Stimulated activated CD4-positive, alpha-beta T cell treated with anti-CD3 and anti-CD28 coated beads, Interleukin-2, amount 100 ng/mL, for 24 hours (primary cell): Measurements from ENCODE around the gene MASTL.
"Not testable (repeated sequence)": the region's sequence is repeated elsewhere in the genome, so short reads cannot be mapped to it uniquely, and the experiment has no call there.

Experiments used
- DNase-seq, 2 donors: peaks; one replicate each; pipeline ENCODE4 v3.0.0-alpha.2; 2020

Gene MASTL

DNA sequence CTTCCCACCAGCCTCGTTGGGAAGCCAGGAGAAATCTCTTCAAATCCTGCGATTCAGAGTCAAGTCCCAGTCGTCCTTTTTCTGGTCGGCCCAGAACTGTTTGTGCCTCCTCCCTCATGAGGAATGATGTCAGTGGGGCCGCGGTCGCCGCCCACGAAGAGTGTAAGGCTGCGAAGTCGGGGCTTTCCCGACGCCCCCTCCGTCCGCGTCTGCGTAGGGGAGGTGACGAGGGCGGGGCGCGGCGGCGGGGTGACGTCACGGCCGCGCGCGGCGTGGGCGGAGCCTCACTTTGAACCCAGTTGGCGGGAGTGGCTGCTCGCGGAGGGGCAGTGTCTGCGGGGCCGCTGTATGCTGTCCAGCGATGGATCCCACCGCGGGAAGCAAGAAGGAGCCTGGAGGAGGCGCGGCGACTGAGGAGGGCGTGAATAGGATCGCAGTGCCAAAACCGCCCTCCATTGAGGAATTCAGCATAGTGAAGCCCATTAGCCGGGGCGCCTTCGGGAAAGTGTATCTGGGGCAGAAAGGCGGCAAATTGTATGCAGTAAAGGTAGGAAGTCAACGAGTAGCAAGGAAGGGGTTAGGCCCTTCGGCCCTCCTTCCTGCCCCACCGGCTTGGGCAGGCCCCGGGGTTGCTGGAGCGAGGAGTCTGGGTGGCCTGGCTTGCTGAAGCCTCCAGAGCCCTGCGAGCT, at the start of gene MASTL:
TSS of gene MASTL (plus strand) at position 287 of the 689 bp plus-strand sequence. CDS start at position 362, 75 bp downstream.
- peak; percentile 92 to 93 for DNase-seq

DNA sequence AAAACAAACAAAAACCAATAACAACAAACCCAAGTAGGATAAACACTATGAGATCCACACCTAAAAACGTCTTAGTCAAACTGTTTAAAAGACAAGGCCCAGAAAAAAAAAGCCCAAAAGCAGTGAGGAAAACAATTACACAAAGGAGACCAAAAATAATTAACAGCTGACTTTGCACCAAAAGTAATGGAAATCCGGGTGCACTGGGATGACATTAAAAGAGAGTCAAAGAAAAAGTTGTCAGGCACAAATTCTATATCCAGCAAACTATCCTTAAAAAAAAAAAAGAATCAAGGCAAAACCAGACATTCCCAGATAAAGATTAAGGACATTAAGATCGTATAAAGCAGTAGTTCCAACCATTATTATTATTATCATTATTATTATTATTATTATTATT, 47.0 kb upstream of the MASTL start:
- no peak for DNase-seq

DNA sequence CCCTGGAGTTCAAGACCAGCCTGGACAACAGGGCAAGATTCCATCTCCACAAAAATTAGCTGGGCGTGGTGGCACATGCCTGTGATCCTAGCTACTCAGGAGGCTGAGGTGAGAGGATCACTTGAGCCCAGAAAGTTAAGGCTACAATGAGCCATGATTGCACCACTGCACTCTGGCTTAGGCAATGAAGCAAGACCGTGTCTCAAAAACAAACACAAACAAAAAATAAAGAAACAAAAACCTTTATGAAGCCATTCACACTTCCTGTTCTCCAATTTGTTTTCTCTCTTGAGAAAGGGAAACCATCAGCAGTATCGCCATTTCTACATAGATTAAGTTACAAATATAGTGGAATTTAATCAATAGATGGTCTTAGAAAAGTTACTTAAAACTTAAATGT, 20.8 kb upstream of the MASTL start:
- no peak for DNase-seq

DNA sequence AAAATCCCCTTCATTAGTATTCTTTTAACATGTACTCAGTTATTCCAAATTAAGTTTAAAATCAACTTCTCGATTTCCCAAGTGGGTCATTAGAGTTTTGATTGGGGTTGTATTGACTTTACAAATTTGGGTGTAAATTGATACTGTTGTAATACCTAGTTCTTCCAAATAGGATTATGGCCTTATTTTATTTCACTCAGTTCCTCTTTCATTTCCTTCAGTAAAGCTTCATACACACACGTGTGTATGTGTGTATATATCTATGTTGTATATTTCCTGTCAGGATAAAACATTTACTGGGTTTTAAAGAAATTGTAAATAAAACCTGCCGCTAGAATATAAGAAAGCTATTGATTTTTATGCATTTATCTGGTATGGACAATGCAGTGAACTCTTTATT, 16.9 kb upstream of the MASTL start:
- DNase-seq = no peak

DNA sequence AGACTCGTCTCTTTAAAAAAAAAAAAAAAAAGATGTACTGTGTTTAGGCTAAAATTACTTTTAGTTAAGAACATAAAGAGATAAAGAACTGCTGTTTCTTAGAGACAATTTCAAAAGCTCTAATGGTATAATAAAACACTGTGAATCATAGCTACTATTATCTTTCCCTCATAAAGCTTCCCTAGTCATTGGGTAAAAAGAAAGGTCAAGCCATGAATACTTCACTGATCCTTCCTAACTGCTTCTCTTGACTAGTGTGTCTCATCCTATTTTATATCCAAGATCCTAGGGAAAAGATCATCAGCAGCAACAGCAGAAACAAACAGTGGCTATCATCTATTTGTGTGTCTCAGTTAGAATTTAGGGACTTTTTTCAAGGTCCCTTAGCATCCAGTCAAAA, 11.5 kb upstream of the MASTL start:
- DNase-seq = no peak

DNA sequence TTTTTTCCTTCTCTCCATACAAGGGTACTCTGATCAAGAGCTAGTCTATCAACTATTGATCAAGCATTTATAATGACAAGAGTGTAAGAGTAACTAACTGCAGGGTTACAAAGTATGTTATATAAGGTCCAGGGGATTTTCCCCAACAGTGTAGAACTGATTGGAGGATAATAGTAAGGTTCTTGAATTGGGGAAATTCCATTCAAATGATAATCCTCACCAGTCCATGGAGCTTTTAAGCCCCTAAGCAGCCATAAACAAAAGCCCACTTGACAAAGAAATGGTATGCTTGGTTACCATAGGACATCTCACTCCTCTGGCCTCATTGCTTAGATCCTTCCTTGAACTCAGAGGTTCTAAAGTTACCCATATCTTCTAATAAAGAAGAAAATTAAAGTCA, 9.2 kb upstream of the MASTL start:
- DNase-seq = no peak

DNA sequence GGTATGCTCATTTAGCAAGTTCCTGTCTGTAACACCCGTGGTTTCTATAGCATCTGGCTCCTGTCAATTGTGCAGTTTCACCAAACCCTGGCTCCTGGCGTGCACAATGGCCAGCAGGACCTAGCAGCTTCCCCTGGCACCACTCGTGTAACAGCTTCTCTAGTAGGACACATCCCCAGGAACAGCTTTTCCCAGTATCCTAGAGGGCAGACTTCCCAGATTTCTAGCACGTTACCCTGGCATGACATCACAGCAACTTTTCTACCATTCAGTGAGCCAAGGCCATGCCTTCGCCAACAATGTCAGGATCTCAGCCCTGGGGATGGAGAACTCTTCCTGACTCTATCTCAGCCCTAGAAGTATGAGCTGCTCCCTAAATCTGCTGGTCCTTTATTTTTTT, 7.5 kb upstream of the MASTL start:
- no peak for DNase-seq

DNA sequence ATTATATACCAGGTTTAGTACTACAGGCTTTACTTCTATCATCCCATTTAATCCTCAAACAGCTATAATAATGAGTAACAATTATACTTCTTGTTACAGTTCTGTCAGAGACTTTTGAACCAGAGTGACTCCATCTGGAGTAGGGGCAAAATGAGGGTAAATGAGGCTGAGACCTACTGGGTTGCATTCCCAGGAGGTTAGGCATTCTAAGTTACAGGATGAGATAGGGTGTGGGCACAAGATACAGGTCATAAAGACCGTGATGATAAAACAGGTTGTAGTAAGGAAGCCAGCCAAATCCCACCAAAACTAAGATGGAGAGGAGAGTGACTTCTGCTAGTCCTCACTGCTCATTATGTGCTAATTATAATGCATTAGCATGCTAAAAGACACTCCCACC, 4.9 kb upstream of the MASTL start:
- no peak for DNase-seq

DNA sequence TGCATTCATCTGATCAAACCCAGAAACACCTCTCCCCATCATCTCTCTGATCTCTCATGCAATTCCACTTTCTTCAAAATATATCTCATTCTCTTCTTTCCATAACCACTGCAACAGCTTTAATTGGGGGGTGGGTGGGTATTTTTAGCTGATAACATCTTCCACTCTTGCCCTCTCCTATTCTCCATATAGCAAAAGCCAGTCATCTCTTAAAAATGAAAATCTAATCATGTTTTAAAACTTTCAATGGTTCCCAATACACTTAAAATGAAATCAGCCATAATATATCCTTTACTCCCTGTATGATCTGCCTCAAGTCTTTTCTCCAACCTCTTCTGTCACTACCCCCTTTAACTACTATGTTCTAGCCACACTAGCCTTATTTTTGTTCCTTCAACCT, 2.5 kb upstream of the MASTL start:
- no peak for DNase-seq

DNA sequence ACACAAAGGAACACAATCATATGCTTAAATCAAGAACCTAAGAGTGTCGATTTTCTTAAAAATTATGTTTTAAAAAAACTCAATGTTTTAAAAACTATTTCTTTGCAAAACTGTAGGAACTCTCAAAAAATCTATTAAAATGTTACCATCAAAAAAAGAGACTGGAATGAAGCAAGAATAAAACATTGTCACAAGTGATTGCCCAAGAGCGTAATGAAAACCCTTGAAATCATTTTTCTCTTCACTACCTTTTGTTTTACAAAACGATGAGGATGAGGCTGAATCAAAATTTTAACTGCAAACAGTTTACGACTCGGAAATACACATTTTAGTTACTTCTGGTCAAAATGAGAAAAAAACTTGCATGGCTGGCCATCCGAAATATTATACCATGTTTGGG, 1.8 kb upstream of the MASTL start:
- DNase-seq = no peak

DNA sequence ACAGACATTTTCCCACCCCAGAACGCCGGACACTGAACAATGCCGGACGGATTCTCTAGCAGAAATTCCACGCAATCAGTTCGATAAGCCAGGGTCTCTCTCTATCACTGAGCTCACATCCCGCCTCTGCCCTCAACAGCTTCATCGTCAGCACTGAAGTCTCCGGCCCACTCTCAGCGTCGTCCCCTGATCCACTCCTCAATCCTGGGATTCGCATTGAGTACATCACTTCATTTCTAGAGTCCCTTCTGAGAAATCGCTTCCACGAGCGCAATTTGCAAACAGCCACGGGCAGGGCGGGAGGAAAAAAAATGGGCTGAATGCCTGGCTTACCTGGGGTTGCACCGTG, 1.3 kb upstream of the MASTL start:
- no peak for DNase-seq

DNA sequence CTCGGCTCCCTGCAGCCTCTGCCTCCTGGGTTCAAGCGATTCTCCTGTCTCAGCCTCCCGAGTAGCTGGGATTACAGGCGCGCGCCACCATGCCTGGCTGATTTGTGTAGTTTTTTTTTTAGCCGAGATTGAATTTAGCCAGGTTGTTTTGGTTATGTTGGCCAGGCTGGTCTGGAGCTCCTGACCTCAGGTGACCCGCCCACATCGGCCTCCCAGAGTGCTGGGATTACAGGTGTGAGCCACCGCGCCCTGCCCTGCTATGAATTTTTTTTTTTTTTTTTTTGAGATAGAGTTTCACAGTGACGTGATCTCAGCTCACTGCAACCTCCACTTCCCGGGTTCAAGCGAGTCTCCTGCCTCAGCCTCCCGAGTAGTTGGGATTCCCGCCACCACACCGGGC, 1.4 kb downstream of the MASTL start:
- not testable (repeated sequence) for DNase-seq

DNA sequence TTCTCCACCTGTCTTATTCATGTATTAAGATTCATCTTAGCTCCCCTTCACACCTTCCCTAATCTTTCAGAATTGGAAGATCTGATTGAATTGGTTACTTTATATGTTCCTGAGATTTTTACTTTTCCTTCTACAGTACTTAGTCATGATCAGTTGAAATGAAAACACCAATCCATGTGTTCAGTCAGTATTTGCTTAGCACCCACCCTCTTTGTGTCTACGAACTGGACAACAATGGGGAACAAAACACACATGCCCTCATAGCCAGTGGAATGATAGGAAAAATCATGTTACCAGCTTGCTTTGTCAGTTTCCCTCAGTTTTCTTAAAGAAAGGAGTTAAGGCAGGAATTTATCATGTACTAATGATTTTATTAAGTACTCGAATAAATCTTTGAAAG, 2.0 kb downstream of the MASTL start:
- no peak for DNase-seq

DNA sequence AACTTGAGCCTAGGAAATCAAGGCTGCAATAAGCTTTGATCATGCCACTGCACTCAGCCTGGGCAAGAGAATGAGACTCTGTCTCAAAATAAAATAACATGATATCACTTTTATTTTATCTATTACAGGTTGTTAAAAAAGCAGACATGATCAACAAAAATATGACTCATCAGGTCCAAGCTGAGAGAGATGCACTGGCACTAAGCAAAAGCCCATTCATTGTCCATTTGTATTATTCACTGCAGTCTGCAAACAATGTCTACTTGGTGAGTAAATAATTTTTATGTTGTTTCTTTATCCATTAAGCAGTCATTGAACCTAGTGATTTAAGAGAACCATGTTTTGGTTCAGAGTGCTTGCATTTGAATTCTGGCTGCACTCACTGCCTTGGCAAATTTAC, 3.3 kb downstream of the MASTL start:
- no peak for DNase-seq

DNA sequence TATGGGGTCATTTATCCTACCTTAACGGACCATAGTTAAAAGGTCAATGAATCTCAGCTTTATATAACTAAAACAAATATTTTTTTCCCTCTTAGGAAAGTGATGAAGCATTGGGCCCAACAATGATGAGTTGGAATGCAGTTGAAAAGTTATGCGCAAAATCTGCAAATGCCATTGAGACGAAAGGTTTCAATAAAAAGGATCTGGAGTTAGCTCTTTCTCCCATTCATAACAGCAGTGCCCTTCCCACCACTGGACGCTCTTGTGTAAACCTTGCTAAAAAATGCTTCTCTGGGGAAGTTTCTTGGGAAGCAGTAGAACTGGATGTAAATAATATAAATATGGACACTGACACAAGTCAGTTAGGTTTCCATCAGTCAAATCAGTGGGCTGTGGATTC, 14.7 kb downstream of the MASTL start:
- no peak for DNase-seq

DNA sequence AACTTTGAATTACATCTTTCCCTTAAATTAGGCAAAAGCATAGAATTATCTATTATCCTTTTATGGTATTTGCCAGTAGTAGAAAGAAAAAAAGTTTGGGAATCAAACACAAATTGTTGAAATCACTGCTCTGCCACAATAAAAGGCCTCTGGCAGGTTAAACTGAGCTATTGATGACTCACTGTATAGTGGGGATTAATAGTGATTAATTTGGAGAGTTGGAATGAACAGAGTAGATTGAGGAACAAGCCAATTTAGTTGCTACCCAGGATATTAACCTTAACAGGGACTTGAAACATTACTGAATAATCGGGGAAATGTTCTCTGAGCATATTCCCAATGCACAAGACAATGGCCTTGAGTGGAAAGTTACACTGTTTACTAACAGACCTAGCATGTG, 33.1 kb downstream of the MASTL start:
- no peak for DNase-seq

DNA sequence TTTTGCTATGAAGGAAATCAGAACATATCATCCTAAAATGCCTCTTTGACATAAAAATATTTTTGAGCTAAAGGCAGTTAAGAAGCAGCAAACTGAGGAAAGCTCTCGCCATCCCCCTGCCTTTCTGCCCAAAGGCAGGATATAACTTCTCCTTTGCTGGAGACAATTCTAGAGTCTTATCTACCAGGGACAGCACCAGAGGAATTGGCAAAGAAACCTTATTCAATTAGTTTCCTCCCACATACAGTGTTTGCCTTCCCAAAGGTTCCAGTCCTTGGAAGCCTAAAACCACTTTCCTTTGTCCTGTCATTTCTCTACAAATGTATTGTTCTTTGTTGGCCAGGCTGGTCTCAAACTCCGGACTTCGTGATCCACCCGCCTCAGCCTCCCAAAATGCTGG, 33.7 kb downstream of the MASTL start:
- DNase-seq = no peak

DNA sequence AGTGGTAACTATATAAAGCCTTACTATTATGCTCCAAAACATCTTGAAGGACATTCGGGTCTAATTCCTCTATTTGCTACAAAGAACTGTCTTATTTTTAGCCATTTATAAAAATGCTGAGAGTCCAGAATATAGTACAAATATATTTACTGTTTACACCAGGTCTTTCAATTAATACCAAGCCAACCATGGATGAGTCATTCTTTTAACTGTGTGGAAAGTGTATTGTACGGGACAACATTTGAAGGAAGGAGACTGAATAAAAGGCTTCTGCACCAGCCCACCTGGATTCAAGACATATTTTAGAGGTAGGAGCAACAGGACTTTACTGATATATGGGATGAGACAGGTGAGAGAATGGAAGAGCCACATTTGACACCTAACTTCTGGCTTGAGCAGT, 35.4 kb downstream of the MASTL start:
- DNase-seq = no peak

DNA sequence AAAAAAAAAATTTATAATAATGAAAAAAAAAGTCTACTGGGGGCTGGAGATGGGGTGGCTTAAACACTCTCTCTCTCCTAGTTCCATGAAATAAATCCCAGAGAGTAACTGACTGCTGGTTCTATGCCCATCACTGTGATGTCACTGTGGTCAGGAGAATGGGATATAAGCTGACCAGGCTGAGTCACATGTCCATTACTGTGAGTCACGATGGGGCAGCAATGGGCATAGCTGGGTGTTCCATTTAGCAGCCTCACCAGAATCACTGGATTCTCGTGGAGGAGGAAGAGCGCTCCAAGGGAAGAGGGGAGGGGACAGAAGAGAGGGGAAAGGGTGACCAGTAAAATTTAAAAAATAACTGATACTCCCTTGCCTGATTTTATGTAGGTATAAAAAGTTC, 37.1 kb downstream of the MASTL start:
- no peak for DNase-seq

DNA sequence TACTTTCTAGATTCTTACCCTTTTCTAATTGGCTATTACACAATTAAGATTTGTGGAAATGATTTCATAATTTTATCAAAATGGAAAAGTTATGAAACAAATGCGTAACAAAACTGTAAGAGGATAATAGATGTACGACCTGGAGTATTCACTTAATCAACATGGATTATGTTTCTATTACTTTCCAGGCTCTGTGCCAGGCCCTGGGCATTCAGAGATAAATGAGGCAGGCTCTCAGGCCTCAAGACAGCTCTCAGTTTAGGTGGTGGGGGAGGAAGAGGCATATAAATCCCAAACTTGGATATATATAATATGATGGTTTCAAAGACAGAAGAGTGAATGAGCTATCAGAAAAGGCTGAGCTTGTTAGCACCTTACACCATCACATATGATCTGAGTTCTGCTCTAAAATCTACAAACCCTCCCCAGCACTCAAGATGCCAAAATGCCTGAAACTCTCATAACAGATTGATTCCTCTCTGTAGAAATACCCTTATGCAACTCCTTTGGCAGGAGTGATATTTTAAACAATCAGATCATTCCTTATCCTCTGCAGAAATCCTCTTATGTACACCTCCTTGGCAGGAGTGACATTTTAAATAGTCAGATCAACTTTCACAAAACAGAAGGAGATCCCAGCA, 42.9 kb downstream of the MASTL start:
- no peak for DNase-seq

DNA sequence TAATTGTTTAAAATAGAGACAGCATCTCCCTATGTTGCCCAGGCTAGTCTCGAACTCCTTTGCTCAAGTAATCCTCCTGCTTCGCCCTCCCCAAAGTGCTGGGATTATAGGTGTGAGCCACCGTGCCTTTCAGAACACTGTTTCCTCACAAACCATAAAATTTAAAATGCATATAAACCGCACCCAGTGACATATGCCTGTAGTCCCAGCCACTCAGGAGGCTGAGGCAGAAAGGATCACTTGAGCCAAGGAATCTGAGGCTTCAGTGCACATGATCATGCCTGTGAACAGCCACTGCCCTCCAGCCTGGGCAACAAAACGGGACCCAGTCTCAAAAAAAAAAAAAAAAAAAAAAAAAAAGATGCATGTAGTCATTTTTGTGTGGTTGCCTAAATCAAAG, 48.7 kb downstream of the MASTL start:
- DNase-seq = no peak

DNA sequence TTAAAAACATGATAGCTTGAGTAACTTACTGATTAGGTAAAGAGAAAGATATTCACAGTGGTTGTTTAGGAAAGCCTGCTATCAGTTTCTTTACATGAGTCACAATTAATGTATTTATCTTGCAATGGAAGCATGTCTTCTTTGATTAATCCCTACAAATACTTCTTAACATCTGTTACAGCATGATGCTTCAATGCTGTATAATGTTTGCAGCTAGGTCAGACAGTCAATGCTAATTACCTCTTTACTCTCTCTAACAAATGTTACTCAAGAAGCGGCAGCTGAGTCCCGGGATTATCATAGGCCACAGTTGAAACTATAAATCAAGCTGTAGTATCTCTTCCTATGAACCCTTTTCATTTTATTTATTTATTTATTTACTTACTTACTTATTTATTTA, 52.2 kb downstream of the MASTL start:
- DNase-seq = no peak

DNA sequence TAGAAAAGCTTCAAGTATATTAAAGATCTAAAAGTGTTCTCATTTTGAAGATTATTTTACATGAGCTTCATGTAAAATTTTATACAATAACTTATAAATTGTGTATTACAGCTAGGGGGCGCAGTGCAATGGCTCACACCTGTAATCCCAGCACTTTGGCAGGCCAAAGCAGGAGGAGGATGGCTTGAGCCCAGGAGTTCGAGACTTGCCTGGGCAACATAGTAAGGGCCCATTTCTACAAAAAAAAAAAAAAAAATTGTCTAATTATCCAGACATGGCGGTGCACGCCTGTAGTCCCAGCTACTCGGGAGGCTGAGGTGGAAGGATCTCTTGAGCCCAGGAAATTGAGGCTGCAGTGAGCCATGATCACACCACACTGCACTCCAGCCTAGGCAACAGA, 68.8 kb downstream of the MASTL start:
- peak; percentile 38 to 47 for DNase-seq

DNA sequence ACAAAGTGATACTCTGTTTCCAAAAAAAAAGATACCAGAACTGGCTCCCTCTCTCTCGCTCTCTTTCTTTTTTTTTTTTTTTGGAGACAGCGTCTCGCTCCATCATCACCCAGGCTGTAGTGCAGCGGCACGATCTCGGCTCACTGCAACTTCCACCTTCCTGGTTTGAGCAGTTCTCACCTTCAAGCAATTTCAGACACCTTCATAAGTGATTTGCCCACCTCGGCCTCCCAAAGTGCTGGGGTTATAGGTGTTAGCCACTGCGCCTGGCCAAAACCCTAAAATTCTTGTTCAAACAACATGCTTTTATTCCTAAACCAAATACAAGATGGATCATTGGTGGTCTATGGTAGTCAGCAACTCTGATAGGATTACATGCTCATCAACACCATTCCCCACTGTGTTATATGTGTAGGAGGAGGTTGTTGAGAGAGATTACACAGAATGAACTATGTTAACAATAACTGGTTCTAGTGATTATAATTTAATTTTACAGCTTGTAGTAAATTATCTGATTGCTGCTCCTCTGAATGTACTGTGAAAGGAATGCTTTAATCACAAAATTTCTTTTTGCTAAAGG, 69.9 kb downstream of the MASTL start:
- no peak for DNase-seq
